HCT116 (cell line): ENCODE measurements around the gene TEKT2. TPM values are rescaled to one million over a fixed set of nuclear protein-coding genes. Genes with fewer than 3 reads are reported as not detected.
A peak's percentile ranks its signal among the peaks of the same experiment; 100 is the strongest.

Experiments
- ATAC-seq: fragments of 200-7000 bp; cut with Tn5 transposase; 2 replicates; pipeline ENCODE4 v1.9.1; 2020; ENCODE audit warnings: mild to moderate bottlenecking, moderate library complexity
- BruUV-seq: library from RNA; stranded (reverse); fragments of 400-500 nt; replicated peaks from 2 replicates; lab custom pipeline; 2021; lab: Mats Ljungman, UMichigan
- CTCF ChIA-PET: fragments of 300-600 bp; sonication (Branson Sonifier 250); formaldehyde crosslinking; loops from one replicate; lab custom pipeline; 2021; ENCODE audit warnings: antibody characterized with exemption; lab: Charles Lee
- POLR2A ChIA-PET: fragments of 300-600, 350-600 bp; sonication (Branson Sonifier 250); formaldehyde crosslinking; loops from one replicate; lab custom pipeline; 2021; ENCODE audit warnings: antibody characterized with exemption; lab: Charles Lee
- RAD21 ChIA-PET, 2 experiments: fragments of 300-600 bp; sonication (Branson Sonifier 250); formaldehyde crosslinking; loops; one replicate each; lab custom pipeline; 2023; ENCODE audit warnings: low total read pairs in 2 of 2; ENCODE audit not compliant: uncharacterized antibody in 2 of 2, unreplicated experiment in 2 of 2, low non-redundant PET in 1 of 2; lab: Charles Lee
- DNase-seq: peaks from one replicate; pipeline ENCODE4 v3.0.0-alpha.2; 2010; ENCODE audit warnings: low read depth, low spot score
- H2AFZ ChIP-seq: fragments of 200-600 bp; shearing (Covaris generic), sonication (generic); 2 replicates; pipeline ENCODE4 v1.6.1; 2017; ENCODE audit warnings: low read depth, mixed run types, mixed read lengths, antibody characterized with exemption, low read length; ENCODE audit not compliant: poor library complexity, severe bottlenecking
- H3K27ac ChIP-seq: 2 replicates; pipeline ENCODE4 v1.5.1; 2012; ENCODE audit warnings: low read depth, low read length
- H3K27me3 ChIP-seq: fragments of 200-600 bp; sonication (generic); 2 replicates; pipeline ENCODE4 v1.6.1; 2016; ENCODE audit warnings: mixed run types, low read length, mixed read lengths; ENCODE audit not compliant: insufficient read depth
- H3K36me3 ChIP-seq, 2 experiments: fragments of 200-500 bp in 1 of 2; fragments of 200-600 bp in 1 of 2; sonication (Bioruptor generic) in 1 of 2; sonication (generic) in 1 of 2; 2 replicates each; pipeline versions ENCODE4 v1.5.1 to v1.6.1; 2014 to 2016; ENCODE audit warnings: low read length in 2 of 2, inconsistent platforms in 1 of 2, mixed read lengths in 1 of 2, mixed run types in 1 of 2; ENCODE audit not compliant: insufficient read depth in 2 of 2, control insufficient read depth in 1 of 2
- H3K4me1 ChIP-seq, 2 experiments: fragments of 200-600 bp in 1 of 2; sonication (generic) in 1 of 2; 2 replicates each; pipeline versions ENCODE4 v1.5.1 to v1.6.1; 2012 to 2017; ENCODE audit warnings: low read length in 2 of 2, inconsistent platforms in 1 of 2, mild to moderate bottlenecking in 1 of 2, mixed read lengths in 1 of 2, mixed run types in 1 of 2, moderate library complexity in 1 of 2; ENCODE audit not compliant: insufficient read depth in 2 of 2, control insufficient read depth in 1 of 2
- H3K4me2 ChIP-seq: fragments of 200-600 bp; sonication (generic); 2 replicates; pipeline ENCODE4 v1.6.1; 2017; ENCODE audit warnings: mixed run types, low read length, mixed read lengths
- H3K4me3 ChIP-seq, 2 experiments: fragments of 200-600 bp in 1 of 2; sonication (generic) in 1 of 2; replicated peaks in 1 of 2; 2 replicates each; pipeline ENCODE4 v1.5.1; 2011 to 2016; ENCODE audit warnings: low read length in 2 of 2, control low read depth in 1 of 2, low read depth in 1 of 2, mild to moderate bottlenecking in 1 of 2, mixed read lengths in 1 of 2, mixed run types in 1 of 2
- H3K79me2 ChIP-seq: fragments of 200-600 bp; sonication (generic); 2 replicates; pipeline ENCODE4 v1.6.1; 2017; ENCODE audit warnings: mild to moderate bottlenecking, mixed run types, low read length, moderate library complexity, mixed read lengths; ENCODE audit not compliant: insufficient read depth
- H3K9ac ChIP-seq: fragments of 200-600 bp; sonication (generic); 2 replicates; pipeline ENCODE4 v1.6.1; 2016; ENCODE audit warnings: low read length, mixed read lengths
- H3K9me2 ChIP-seq: fragments of 200-600 bp; sonication (generic), shearing (Covaris generic); 2 replicates; pipeline ENCODE4 v1.6.1; 2017; ENCODE audit warnings: mixed run types, mild to moderate bottlenecking, moderate library complexity; ENCODE audit not compliant: insufficient read depth
- H3K9me3 ChIP-seq, 2 experiments: fragments of 200-500 bp in 1 of 2; fragments of 200-600 bp in 1 of 2; sonication (Bioruptor generic) in 1 of 2; sonication (generic) in 1 of 2; 2 replicates each; pipeline ENCODE4 v1.6.1; 2014 to 2017; ENCODE audit warnings: low read length in 2 of 2, mixed read lengths in 2 of 2, inconsistent platforms in 1 of 2, low read depth in 1 of 2, mild to moderate bottlenecking in 1 of 2, mixed run types in 1 of 2, moderate library complexity in 1 of 2; ENCODE audit not compliant: control insufficient read depth in 1 of 2, insufficient read depth in 1 of 2
- H4K20me1 ChIP-seq: fragments of 200-600 bp; sonication (generic), shearing (Covaris generic); 2 replicates; pipeline ENCODE4 v1.6.1; 2017; ENCODE audit warnings: mixed run types, mild to moderate bottlenecking, moderate library complexity; ENCODE audit not compliant: insufficient read depth
- ATF3 ChIP-seq: IDR thresholded peaks from 2 replicates; pipeline ENCODE4 v1.6.1; 2012
- CTCF ChIP-seq, 3 experiments: fragments of 200-600 bp in 1 of 3; sonication (generic) in 1 of 3; IDR thresholded peaks in 2 of 3; conservative IDR thresholded peaks in 1 of 3; 2 replicates each; pipeline ENCODE4 v1.5.1; 2012 to 2017; ENCODE audit warnings: low read depth in 2 of 3, low read length in 2 of 3, antibody characterized with exemption in 1 of 3, borderline replicate concordance in 1 of 3, control low read depth in 1 of 3, mild to moderate bottlenecking in 1 of 3, mixed read lengths in 1 of 3, mixed run types in 1 of 3, moderate library complexity in 1 of 3; ENCODE audit not compliant: insufficient read depth in 1 of 3
- ELF1 ChIP-seq: IDR thresholded peaks from 2 replicates; pipeline ENCODE4 v1.6.1; 2012; ENCODE audit warnings: low read depth, borderline replicate concordance
- RAD21 ChIP-seq: IDR thresholded peaks from 2 replicates; pipeline ENCODE4 v1.6.1; 2012; ENCODE audit warnings: low read depth, mild to moderate bottlenecking
- SP1 ChIP-seq: IDR thresholded peaks from 2 replicates; pipeline ENCODE4 v1.6.1; 2012; ENCODE audit warnings: low read depth
- YY1 ChIP-seq: IDR thresholded peaks from 2 replicates; pipeline ENCODE4 v1.6.1; 2011; ENCODE audit warnings: low read length, low read depth, moderate library complexity, mild to moderate bottlenecking; ENCODE audit not compliant: insufficient replicate concordance; ENCODE audit errors: extremely low read depth
- intact Hi-C: fragments of 100-400 bp; cut with micrococcal nuclease; formaldehyde crosslinking; loops from 2 replicates; pipeline ENCODE4 v1.10.0; 2022
- total RNA-seq: library from RNA; stranded (reverse); gene quantifications from one replicate; pipeline ENCODE4 v1.2.1, GENCODE V29; 2021; ENCODE audit not compliant: unreplicated experiment

The TEKT2 gene
- total RNA-seq, 1 experiment from 2014 or later: not detected

GRCh38 chr1:36099681-36100341 lies 15.9 kb downstream of the TEKT2 start:
- ChIA-PET POLR2A (no interaction called here), CTCF (interaction anchor here (0.7 to 2.5 kb wide), 3 partner anchors 34 to 200 kb away, joined by 3 to 17 read pairs (median 4); no protein-coding TSS in a partner anchor), RAD21 (interaction anchor here in 1 of 2 experiments (2.7 kb wide), 1 partner anchor 35 kb away, joined by 16 read pairs; no protein-coding TSS in a partner anchor)
- intact Hi-C loops: loop anchor here (1.0 to 10.0 kb wide), 6 partner anchors 34 to 455 kb away; no protein-coding TSS in a partner anchor
- no peaks in the 10 kb centered on the region for H3K9me2 ChIP-seq
- 0 out of 4 replicates have a peak, but pooled peaks cover 3% of the 10 kb centered on the region in 2 experiments for H3K36me3 ChIP-seq
- peaks cover 0 to 22% of the 10 kb centered on the region in 2 experiments; a peak in 2 of 4 replicates for H3K4me1 ChIP-seq
- no peaks in the 10 kb centered on the region for H3K27me3 ChIP-seq
- H2AFZ ChIP-seq: peak overlapping the region; percentile 45
- no TSS peak for BruUV-seq
- peak overlapping the region; percentile 11 to 26 for H3K4me3 ChIP-seq
- no peaks in the 10 kb centered on the region for H3K9me3 ChIP-seq
- ATAC-seq (peak; percentile 90), DNase-seq (peak; percentile 48)
- no peak overlapping the region for H3K9ac ChIP-seq
- peak overlapping the region; percentile 68 for H3K4me2 ChIP-seq
- H3K27ac ChIP-seq: no peak overlapping the region
- H3K79me2 ChIP-seq: no peaks in the 10 kb centered on the region
- TF ChIP-seq RAD21: peak; percentile 93
- TF ChIP-seq CTCF (IDR thresholded peaks at IDR 0.05 in 2 of 3, conservative IDR thresholded peaks at IDR 0.05 in 1 of 3; ENCODE audit: borderline replicate concordance in 1 of 3, insufficient read depth in 1 of 3, low read depth in 2 of 3, low read length in 2 of 3): peak; percentile 81 to 87 (median 84)
- no peak for TF ChIP-seq ATF3
- TF ChIP-seq ELF1: no peak
- peak; percentile 83 for TF ChIP-seq YY1
- no peak for TF ChIP-seq SP1
- H4K20me1 ChIP-seq: no peaks in the 10 kb centered on the region
